Measurements from ENCODE around the gene BPGM. TPM values are rescaled to one million over a fixed set of nuclear protein-coding genes. Genes with fewer than 3 reads are reported as not detected.

The BPGM gene
- total and polyA plus RNA-seq, 9 of the 15 experiments (the other 6 are each of a cell fraction or from before 2014, with no cell fraction given), result 14.1 to 46.1 (median 21.2) TPM

DNA sequence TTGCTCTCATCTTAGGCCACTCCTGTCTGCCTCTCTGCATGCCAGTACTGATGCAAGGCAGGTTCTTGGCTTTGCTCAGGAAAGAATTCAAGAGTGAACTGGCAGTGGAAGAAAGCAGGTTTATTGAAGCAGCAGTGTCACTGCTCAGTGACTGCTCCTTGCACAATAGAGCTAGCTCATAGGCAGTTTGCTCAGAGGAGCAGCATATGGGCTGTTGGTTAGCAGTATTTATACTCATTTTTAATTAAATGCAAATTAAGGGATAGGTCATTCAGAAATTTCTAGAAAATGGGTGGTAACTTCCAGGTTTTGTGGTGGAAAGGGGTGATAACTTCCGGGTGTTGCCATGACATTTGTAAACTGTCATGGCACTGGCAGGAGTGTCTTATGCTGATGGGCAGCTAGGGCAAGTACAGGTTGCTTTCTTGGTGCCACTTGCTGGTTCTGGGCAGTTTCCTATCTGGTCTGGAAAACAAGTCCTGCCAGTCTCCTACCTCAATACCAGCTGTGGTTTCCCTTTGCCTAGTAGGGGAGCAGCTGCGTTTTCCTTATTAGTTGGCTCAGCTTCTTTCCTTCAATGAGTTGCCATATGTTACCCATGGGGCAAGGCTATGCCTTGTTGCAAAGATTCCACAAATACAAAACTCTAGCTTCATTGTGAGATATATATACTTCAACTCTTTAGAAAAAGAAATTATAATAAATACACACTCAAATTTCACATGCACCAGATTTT, 68.0 kb downstream of the BPGM start:
- CTCF ChIA-PET (ENCODE audit: low intra/inter-chr PET ratio), result no interaction called here
- no peak for TF ChIP-seq ZNF224 (CRISPR knock-in tag; IDR thresholded peaks at IDR 0.05)
- TF ChIP-seq NUFIP1 (IDR thresholded peaks at IDR 0.05; ENCODE audit: partially characterized antibody), result no peak
- TF ChIP-seq, protein P1, sequence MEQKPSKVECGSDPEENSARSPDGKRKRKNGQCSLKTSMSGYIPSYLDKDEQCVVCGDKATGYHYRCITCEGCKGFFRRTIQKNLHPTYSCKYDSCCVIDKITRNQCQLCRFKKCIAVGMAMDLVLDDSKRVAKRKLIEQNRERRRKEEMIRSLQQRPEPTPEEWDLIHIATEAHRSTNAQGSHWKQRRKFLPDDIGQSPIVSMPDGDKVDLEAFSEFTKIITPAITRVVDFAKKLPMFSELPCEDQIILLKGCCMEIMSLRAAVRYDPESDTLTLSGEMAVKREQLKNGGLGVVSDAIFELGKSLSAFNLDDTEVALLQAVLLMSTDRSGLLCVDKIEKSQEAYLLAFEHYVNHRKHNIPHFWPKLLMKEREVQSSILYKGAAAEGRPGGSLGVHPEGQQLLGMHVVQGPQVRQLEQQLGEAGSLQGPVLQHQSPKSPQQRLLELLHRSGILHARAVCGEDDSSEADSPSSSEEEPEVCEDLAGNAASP (IDR thresholded peaks at IDR 0.05), result no peak
- TF ChIP-seq BCOR (IDR thresholded peaks at IDR 0.05), result no peak
- peak; percentile 19; the same call in 1 of the 2 replicates for TF ChIP-seq RFX1 (IDR thresholded peaks at IDR 0.05)
- H3K27ac ChIP-seq (ENCODE audit: extremely low read depth, low read depth, low read length), result no peak overlapping the region
- peaks cover 24 to 25% of the 10 kb centered on the region in 2 experiments for H3K27me3 ChIP-seq (ENCODE audit: control insufficient read depth in 2 of 2, insufficient read depth in 2 of 2, low read length in 2 of 2)
- no peak overlapping the region for H3K4me2 ChIP-seq (ENCODE audit: insufficient read depth, low read length)
- H2AFZ ChIP-seq (ENCODE audit: low read depth, low read length), result no peak overlapping the region
- no peak overlapping the region for H3K9ac ChIP-seq (ENCODE audit: insufficient read depth in 1 of 2, low read depth in 2 of 2, low read length in 2 of 2)
- BruUV-seq (replicated peaks), result no TSS peak
- no peaks in the 10 kb centered on the region for H3K79me2 ChIP-seq (ENCODE audit: control insufficient read depth, insufficient read depth, low read length)
- POLR2A ChIA-PET, result no interaction called here
- H3K36me3 ChIP-seq (ENCODE audit: control insufficient read depth, insufficient read depth, low read length), result no peaks in the 10 kb centered on the region
- no peaks in the 10 kb centered on the region for H3K9me1 ChIP-seq (ENCODE audit: control insufficient read depth, insufficient read depth, low read length)
- H4K20me1 ChIP-seq (replicated peaks; ENCODE audit: control insufficient read depth, insufficient read depth, low read length), result no peaks in the 10 kb centered on the region
- H3K9me3 ChIP-seq (replicated peaks; ENCODE audit: control insufficient read depth, insufficient read depth, low read depth, low read length), result no peaks in the 10 kb centered on the region
- H3K4me3 ChIP-seq, result no peak overlapping the region
- in situ Hi-C loops (cut with MboI), result no loop called here
- intact Hi-C loops (cut with micrococcal nuclease), result loop anchor here (10.0 kb wide), 1 partner anchor 200 kb away; no protein-coding TSS in a partner anchor
- no peaks in the 10 kb centered on the region for H3K4me1 ChIP-seq (replicated peaks in 1 of 2; ENCODE audit: control insufficient read depth in 2 of 2, insufficient read depth in 2 of 2, low read length in 2 of 2)
- DNase-seq (ENCODE audit: extremely low read depth in 1 of 4, low spot score in 3 of 4) (no peak), FAIRE-seq (no peak), ATAC-seq (no peak)
- 0% methylated on average over 2 of the region's 2 CpGs for WGBS (ENCODE audit: insufficient coverage, low coverage, missing lambda C conversion rate)

All from K562 (cell line).